Measurements from ENCODE around the gene REC8.
A peak's percentile ranks its signal among the peaks of the same experiment; 100 is the strongest.

- TF ChIP-seq MAX (IDR thresholded peaks at IDR 0.05) (no peak), CTCF (IDR thresholded peaks at IDR 0.05; ENCODE audit: low read depth, low read length, missing input control) (no peak), SP1 (IDR thresholded peaks at IDR 0.05) (peak; percentile 59), REST (IDR thresholded peaks at IDR 0.05) (no peak), HNF4A (conservative IDR thresholded peaks at IDR 0.05) (peak; percentile 78 to 84), FOXA2 (IDR thresholded peaks at IDR 0.05) (no peak), HNF4G (IDR thresholded peaks at IDR 0.05) (peak; percentile 67), FOXA1 (IDR thresholded peaks at IDR 0.05) (peak; percentile 39), YY1 (IDR thresholded peaks at IDR 0.05) (no peak), TAF1 (conservative IDR thresholded peaks at IDR 0.05) (no peak), EGR1 (IDR thresholded peaks at IDR 0.05; ENCODE audit: low read depth in 2 of 2) (no peak), GABPA (IDR thresholded peaks at IDR 0.05 in 1 of 2, conservative IDR thresholded peaks at IDR 0.05 in 1 of 2) (no peak), RAD21 (IDR thresholded peaks at IDR 0.05) (peak in 1 of 2 donors; percentile 11), ZBTB33 (IDR thresholded peaks at IDR 0.05) (no peak)
Measured at GRCh38 chr14:24146453-24146977, 25.4 kb upstream of the REC8 start, which contains the start of gene PSME2.
